IPS DF 4.7 (cell line): ENCODE results near the gene ASTN1.
A peak's percentile ranks its signal among the peaks of the same experiment; 100 is the strongest.

Source experiments
- DNase-seq: peaks from one replicate; pipeline ENCODE4 v3.0.0-alpha.2; 2013; ENCODE audit warnings: low spot score; ENCODE audit errors: extremely low read depth

The ASTN1 gene

GRCh38 chr1:176841238-176841637 is 323.3 kb downstream of the ASTN1 start:
- DNase-seq, result no peak

- DNase-seq, result no peak
Measured at GRCh38 chr1:176839216-176839615, 325.3 kb downstream of the ASTN1 start.

GRCh38 chr1:176838276-176838995 is 326.1 kb downstream of the ASTN1 start:
- no peak for DNase-seq

GRCh38 chr1:176837708-176838107 is 326.8 kb downstream of the ASTN1 start:
- DNase-seq, result no peak

GRCh38 chr1:176831150-176831549 is 333.4 kb downstream of the ASTN1 start:
- DNase-seq, result no peak

GRCh38 chr1:176829261-176829660 is 335.3 kb downstream of the ASTN1 start:
- DNase-seq, result no peak

- no peak for DNase-seq
Measured at GRCh38 chr1:176826265-176826664, 338.2 kb downstream of the ASTN1 start.

GRCh38 chr1:176820391-176821031 is 344.0 kb downstream of the ASTN1 start:
- DNase-seq, result no peak

- DNase-seq, result no peak
Measured at GRCh38 chr1:176816232-176816631, 348.3 kb downstream of the ASTN1 start.

- DNase-seq, result peak; percentile 38
Measured at GRCh38 chr1:176815621-176816020, 348.9 kb downstream of the ASTN1 start.

- DNase-seq, result no peak
Measured at GRCh38 chr1:176811511-176812288, 352.8 kb downstream of the ASTN1 start.

GRCh38 chr1:176809292-176809691 is 355.2 kb downstream of the ASTN1 start:
- no peak for DNase-seq
